ENCODE results near the gene TMF1. TPM values are rescaled to one million over a fixed set of nuclear protein-coding genes. Genes with fewer than 3 reads are reported as not detected.

Gene TMF1
- total and polyA plus RNA-seq, 2 experiments from 2014 or later, result 15.8 to 21.3 TPM

DNA sequence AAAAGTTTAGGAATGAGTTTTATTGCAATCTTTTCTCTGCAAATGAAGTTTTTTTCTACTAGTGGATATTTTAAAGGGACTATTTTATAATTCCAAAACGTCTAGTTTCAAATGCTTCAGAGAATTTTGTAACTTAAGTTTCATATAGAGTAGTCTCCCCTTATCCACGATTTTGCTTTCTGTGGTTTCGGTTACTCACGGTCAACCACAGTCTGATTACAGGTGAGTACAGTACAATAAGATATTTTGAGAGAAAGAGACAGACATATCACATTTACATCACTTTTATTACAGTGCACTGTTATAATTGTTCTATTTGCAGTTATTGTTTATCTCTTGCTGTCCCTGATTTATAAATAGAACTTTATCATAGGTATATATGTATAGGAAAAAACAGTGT lies 31.3 kb downstream of the TMF1 start (continued):
- TF ChIP-seq, protein P1, sequence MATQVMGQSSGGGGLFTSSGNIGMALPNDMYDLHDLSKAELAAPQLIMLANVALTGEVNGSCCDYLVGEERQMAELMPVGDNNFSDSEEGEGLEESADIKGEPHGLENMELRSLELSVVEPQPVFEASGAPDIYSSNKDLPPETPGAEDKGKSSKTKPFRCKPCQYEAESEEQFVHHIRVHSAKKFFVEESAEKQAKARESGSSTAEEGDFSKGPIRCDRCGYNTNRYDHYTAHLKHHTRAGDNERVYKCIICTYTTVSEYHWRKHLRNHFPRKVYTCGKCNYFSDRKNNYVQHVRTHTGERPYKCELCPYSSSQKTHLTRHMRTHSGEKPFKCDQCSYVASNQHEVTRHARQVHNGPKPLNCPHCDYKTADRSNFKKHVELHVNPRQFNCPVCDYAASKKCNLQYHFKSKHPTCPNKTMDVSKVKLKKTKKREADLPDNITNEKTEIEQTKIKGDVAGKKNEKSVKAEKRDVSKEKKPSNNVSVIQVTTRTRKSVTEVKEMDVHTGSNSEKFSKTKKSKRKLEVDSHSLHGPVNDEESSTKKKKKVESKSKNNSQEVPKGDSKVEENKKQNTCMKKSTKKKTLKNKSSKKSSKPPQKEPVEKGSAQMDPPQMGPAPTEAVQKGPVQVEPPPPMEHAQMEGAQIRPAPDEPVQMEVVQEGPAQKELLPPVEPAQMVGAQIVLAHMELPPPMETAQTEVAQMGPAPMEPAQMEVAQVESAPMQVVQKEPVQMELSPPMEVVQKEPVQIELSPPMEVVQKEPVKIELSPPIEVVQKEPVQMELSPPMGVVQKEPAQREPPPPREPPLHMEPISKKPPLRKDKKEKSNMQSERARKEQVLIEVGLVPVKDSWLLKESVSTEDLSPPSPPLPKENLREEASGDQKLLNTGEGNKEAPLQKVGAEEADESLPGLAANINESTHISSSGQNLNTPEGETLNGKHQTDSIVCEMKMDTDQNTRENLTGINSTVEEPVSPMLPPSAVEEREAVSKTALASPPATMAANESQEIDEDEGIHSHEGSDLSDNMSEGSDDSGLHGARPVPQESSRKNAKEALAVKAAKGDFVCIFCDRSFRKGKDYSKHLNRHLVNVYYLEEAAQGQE (IDR thresholded peaks at IDR 0.05; ENCODE audit: unreplicated experiment), result no peak

DNA sequence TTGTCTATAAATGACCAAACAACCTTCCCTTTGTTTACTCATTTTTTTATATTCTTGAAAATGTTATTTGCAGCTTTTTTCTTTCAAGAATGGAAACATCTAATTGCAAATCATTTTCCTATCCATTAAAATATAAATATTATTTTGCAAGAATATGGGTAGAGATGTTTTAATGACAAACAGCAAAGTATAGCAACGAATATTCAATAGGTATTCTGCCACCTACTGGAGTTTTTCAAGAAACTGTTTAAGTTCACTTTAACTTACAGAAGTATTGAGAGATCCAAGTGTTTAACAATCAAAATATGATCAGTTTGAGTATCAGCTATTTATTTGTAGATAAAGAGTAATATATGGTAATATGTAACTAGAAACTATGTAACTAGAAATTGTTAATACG lies 31.7 kb downstream of the TMF1 start:
- peaks cover 3% of the 10 kb centered on the region; the same call in 1 of the 2 replicates for H3K4me1 ChIP-seq (ENCODE audit: insufficient read depth)
- H3K9me2 ChIP-seq (ENCODE audit: insufficient read depth), result no peaks in the 10 kb centered on the region
- no peak overlapping the region for H3K4me3 Mint-ChIP-seq
- TF ChIP-seq, protein P2, sequence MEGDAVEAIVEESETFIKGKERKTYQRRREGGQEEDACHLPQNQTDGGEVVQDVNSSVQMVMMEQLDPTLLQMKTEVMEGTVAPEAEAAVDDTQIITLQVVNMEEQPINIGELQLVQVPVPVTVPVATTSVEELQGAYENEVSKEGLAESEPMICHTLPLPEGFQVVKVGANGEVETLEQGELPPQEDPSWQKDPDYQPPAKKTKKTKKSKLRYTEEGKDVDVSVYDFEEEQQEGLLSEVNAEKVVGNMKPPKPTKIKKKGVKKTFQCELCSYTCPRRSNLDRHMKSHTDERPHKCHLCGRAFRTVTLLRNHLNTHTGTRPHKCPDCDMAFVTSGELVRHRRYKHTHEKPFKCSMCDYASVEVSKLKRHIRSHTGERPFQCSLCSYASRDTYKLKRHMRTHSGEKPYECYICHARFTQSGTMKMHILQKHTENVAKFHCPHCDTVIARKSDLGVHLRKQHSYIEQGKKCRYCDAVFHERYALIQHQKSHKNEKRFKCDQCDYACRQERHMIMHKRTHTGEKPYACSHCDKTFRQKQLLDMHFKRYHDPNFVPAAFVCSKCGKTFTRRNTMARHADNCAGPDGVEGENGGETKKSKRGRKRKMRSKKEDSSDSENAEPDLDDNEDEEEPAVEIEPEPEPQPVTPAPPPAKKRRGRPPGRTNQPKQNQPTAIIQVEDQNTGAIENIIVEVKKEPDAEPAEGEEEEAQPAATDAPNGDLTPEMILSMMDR (conservative IDR thresholded peaks at IDR 0.05; ENCODE audit: low read depth in 2 of 2), result peak in 1 of 2 experiments; percentile 63; a peak in 3 of 4 replicates
- TF ChIP-seq CREB1 (CRISPR knock-in tag; IDR thresholded peaks at IDR 0.05; ENCODE audit: low read depth) (no peak), JUNB (IDR thresholded peaks at IDR 0.05; ENCODE audit: unreplicated experiment) (no peak), NANOG (IDR thresholded peaks at IDR 0.05; ENCODE audit: borderline replicate concordance) (no peak), STAT1 (IDR thresholded peaks at IDR 0.05; ENCODE audit: unreplicated experiment) (no peak)
- peaks cover under 1% of the 10 kb centered on the region; the same call in 2 of the 3 replicates for H3K36me3 Mint-ChIP-seq (ENCODE audit: low read depth)
- ATAC-seq (no peak), DNase-seq (ENCODE audit: low spot score) (no peak)
- H3K27ac ChIP-seq (ENCODE audit: low read depth), result no peak overlapping the region
- H3K27me3 Mint-ChIP-seq (ENCODE audit: insufficient read depth, low read depth, poor library complexity), result no peaks in the 10 kb centered on the region
- no peak overlapping the region for H3K4me2 ChIP-seq
- H3K27me3 ChIP-seq (ENCODE audit: insufficient read depth), result no peaks in the 10 kb centered on the region
- H3F3A ChIP-seq (replicated peaks; ENCODE audit: low read depth), result no peaks in the 10 kb centered on the region
- H3K4me3 ChIP-seq, result no peak overlapping the region
- no peaks in the 10 kb centered on the region; the same call in 1 of the 2 replicates for H3K36me3 ChIP-seq (ENCODE audit: insufficient read depth)
- peaks cover 4% of the 10 kb centered on the region for H3K4me1 Mint-ChIP-seq
- H4K20me1 ChIP-seq (replicated peaks; ENCODE audit: insufficient read depth), result no peaks in the 10 kb centered on the region
- H3K27ac Mint-ChIP-seq, result no peak overlapping the region
- no peaks in the 10 kb centered on the region for H3K9me3 Mint-ChIP-seq
- no peak overlapping the region for H2AFZ ChIP-seq
- no peaks in the 10 kb centered on the region for H3K79me2 ChIP-seq (replicated peaks; ENCODE audit: insufficient read depth)

DNA sequence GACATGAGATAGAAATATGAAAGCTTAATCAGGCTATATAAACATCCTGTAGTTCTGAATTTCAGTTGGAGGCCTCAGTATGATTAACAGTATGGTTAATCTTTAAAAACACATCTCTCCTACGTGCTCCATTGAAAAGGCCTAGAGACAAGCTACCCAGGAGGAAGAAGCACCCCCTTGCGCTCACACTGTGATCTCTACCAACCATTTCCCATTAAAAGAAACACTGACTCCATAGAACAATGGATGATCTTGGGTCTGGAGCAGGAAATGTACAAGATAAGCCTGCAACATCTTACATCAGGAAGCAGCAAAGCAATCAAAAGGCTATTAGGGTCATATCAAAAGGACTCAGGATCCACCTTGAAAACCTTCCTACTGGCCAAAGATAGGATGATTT lies 35.2 kb downstream of the TMF1 start:
- Histone ChIP-seq H4K20me1 (replicated peaks; ENCODE audit: insufficient read depth) (no peaks in the 10 kb centered on the region), H3K36me3 (ENCODE audit: insufficient read depth) (no peaks in the 10 kb centered on the region), H3K9me2 (ENCODE audit: insufficient read depth) (no peaks in the 10 kb centered on the region), H3K4me2 (no peak overlapping the region), H3K4me1 (ENCODE audit: insufficient read depth) (peaks cover 19% of the 10 kb centered on the region), H3K4me3 (no peak overlapping the region), H2AFZ (no peak overlapping the region), H3F3A (replicated peaks; ENCODE audit: low read depth) (no peaks in the 10 kb centered on the region), H3K79me2 (replicated peaks; ENCODE audit: insufficient read depth) (no peaks in the 10 kb centered on the region), H3K27ac (ENCODE audit: low read depth) (no peak overlapping the region), H3K27me3 (ENCODE audit: insufficient read depth) (peaks cover 5% of the 10 kb centered on the region; the same call in 1 of the 2 replicates)
- H3K27ac Mint-ChIP-seq, result no peak overlapping the region
- no peak overlapping the region for H3K4me3 Mint-ChIP-seq
- ATAC-seq (no peak), DNase-seq (ENCODE audit: low spot score) (no peak)
- peaks cover 26% of the 10 kb centered on the region for H3K4me1 Mint-ChIP-seq
- H3K27me3 Mint-ChIP-seq (ENCODE audit: insufficient read depth, low read depth, poor library complexity), result peaks cover 15% of the 10 kb centered on the region
- peaks cover 3% of the 10 kb centered on the region; the same call in 1 of the 3 replicates for H3K36me3 Mint-ChIP-seq (ENCODE audit: low read depth)
- H3K9me3 Mint-ChIP-seq, result no peaks in the 10 kb centered on the region
- TF ChIP-seq ZNF114 (CRISPR knock-in tag; IDR thresholded peaks at IDR 0.05) (no peak), STAT1 (IDR thresholded peaks at IDR 0.05; ENCODE audit: unreplicated experiment) (no peak), EZH2phosphoT487 (IDR thresholded peaks at IDR 0.05; ENCODE audit: unreplicated experiment) (no peak), JUNB (IDR thresholded peaks at IDR 0.05; ENCODE audit: unreplicated experiment) (no peak), NANOG (IDR thresholded peaks at IDR 0.05; ENCODE audit: borderline replicate concordance) (no peak)
- TF ChIP-seq, protein P3, sequence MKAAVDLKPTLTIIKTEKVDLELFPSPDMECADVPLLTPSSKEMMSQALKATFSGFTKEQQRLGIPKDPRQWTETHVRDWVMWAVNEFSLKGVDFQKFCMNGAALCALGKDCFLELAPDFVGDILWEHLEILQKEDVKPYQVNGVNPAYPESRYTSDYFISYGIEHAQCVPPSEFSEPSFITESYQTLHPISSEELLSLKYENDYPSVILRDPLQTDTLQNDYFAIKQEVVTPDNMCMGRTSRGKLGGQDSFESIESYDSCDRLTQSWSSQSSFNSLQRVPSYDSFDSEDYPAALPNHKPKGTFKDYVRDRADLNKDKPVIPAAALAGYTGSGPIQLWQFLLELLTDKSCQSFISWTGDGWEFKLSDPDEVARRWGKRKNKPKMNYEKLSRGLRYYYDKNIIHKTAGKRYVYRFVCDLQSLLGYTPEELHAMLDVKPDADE (IDR thresholded peaks at IDR 0.05), result no peak
- TF ChIP-seq, protein P2 (conservative IDR thresholded peaks at IDR 0.05; ENCODE audit: low read depth in 2 of 2), result no peak
- TF ChIP-seq, protein P1 (IDR thresholded peaks at IDR 0.05; ENCODE audit: unreplicated experiment), result no peak

Data from GM23338 (cell line).